GM18868 (cell line): ENCODE data around the gene TPRG1.
A peak's percentile ranks its signal among the peaks of the same experiment; 100 is the strongest.
"Not testable (repeated sequence)": the region's sequence is repeated elsewhere in the genome, so short reads cannot be mapped to it uniquely, and the experiment has no call there.

ENCODE experiments used
- ATAC-seq: cut with Tn5 transposase; IDR thresholded peaks from one replicate; pipeline ENCODE4 v1.9.1; 2021; ENCODE audit warnings: mild to moderate bottlenecking, moderate library complexity; ENCODE audit not compliant: unreplicated experiment

TPRG1 gene

DNA sequence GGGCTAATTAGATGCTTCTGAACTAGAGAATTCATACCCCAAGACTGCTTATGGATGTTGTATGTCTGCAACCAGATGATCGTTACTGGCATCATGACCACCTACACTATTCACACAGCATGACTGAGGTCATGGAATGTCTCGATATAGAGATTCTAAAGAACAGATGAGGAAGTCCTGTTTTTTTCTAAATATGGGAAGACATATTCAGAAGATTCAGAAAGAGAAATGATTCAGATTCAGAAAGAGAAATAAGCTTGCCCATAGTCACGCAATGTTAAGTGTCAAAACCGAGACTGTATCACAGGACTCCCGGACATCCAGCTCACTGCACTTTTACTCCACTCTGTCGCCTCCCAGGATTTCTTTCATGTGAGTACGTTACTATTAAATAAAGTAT lies 136.2 kb downstream of the TPRG1 start:
- ATAC-seq: peak; percentile 58

DNA sequence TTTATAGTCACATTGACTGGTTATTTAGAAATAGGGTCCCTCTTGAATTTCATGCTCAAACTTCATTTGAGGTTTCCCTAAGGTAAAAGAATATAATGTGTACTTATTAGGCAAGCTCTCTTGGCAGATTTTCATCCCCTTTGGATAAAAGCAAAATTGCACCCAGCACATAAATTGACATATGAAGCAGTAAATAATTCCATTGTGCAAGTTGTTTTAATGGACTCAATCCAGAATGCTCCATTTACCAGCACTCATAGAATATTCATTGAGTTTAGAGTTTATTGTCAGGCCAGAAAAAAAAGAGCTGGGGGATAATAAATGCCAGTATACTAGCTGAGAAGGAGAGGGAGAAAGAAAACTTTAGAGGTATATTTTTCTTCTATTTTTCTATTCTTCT lies 136.8 kb downstream of the TPRG1 start:
- no peak for ATAC-seq

DNA sequence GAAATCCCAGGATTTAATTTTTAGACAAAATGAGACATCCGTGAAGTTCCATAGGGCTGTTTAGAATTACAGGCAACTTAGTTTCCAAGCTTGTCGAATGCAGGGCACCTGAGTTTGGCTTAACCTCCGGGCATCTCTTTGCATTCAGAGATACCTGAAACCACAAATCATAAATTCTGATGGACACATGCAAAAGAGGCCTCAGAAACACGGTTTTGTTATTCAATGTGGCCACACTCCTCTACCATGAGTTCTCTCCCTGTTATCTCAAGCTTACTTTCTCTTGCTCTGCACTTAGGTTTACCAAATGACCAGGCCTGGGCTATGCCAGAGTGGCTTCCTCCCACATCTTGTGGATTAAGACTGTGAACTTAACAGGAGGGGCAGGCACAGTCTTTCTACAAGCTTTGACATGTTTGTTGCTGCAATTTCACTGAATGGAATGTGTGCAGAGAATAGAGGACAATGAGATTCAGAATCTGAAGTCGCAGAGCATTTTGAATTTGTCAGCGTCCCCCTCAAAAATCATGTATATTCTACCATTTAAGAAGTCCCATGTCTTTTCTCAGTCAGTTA lies 137.7 kb downstream of the TPRG1 start:
- ATAC-seq: no peak

DNA sequence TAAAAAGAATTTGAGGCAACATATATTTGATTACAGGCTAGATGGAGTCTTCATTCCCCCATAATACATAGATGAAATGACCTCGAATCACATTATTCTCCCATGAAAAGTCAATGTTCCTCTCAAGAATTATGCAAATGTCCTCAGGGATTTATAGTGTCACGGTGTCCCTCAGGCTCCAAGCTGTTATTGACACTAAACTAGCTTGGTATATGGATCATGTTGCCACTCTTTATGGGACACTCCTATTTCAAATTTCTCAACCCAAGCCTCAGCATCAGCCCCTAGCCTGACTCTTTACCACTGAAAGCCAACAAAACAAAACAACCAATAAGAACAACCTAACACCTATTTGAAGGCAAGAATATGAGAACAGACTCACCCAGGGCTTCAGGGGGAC lies 139.8 kb downstream of the TPRG1 start:
- no peak for ATAC-seq

DNA sequence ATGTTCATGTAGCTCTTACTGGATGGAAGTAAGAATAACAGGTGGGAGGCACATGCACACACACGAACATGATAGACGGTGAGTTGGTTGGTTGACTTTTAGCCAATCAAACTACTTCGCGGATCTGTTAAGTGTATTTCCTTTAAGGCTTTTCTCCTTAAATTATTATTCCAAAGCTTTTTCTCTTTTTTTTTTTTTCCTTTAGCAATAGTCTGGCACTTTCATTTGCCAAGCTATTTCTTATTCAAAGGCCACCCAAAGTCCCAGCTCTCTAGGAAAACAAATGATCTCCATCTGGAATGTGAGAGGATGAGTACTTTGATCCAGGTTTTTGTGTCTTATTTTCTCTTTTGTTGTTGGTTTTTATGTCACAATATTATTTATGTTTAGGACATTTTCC lies 141.1 kb downstream of the TPRG1 start:
- no peak for ATAC-seq

DNA sequence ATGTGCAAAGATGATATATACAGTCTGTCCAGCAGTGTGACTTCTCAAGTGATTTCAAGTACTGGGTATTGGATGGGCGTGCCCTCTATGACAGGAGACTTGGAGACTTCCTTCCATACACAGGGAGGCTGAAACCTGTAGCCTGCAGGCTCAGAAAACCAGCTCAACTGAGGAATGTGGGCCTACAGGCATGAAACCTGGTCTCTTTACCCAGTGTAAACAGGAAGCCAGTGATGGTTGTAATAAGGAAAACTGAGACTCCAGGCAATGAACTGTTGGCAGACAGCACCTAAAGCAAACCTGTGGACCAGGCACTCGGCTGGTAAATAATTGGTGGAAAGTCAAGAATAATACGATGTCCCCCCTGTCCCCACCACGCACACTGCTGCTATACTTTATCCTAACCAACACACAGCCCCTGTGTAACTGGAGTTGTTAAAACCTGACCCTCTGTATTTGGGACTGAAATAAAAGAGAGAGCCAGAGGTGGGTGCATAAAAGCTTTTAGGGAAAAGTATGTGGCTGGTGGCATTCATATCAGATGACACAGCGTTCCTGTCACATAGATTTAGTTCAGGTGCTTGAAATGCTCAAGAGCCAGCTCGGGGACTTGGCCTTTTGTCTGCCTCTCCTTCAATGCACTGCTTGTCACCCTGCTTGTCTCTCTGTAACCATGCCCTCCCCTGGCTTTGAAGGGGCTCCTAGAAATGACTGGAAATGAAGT lies 144.7 kb downstream of the TPRG1 start:
- ATAC-seq: no peak

DNA sequence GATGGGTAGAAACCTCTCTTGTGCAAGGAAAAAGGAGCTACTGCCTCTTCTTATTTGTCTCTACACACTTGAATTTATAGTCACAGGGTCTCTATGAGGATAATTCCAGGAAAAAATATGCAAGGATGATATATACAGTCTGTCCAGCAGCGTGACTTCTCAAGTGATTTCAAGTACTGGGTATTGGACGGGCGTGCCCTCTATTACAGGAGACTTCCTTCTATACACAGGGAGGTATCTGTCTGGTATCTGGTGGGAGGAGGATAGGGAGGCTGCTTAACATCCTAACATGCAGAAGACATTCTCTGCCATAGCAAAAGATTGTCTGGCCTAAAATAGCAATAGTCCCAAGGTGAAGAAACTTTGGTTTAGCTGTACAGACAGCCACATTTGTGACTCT lies 146.1 kb downstream of the TPRG1 start:
- ATAC-seq: no peak

DNA sequence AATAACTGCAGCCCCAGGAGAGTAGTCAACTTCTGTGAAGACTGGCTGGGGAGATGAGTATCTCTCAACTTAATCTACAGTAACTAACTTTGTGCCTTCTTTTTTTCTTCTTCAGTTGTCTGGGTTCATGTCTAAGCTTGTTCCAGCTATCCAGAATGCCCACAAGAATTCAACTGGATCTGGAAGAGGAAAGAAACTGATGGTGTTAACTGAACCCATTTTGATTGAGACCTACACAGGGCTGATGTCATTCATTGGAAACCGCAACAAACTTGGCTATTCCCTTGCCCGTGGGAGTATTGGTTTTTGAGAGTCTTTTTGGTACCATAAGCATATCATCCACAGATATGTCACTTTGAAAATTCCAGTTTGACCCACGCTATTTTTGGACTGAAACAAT lies 148.7 kb downstream of the TPRG1 start:
- no peak for ATAC-seq

DNA sequence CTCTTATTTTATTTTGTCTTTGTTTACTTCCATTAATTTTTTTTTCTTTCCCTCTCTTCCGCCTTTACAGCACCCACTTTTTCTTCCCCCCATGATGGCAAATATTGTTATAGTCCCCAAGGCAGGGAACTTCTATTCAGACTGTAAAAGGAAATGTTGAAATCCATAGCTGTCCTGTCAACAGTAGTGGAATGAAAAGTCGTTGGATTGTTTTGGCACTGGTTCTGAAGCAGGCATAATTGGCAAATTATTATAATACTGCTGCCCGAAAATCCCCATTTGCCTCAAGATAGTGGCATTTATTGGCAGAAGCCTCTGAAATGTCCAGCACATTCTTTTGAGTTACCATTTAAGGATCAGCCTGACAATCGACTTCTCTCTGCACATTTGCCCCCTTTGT lies 150.6 kb downstream of the TPRG1 start:
- ATAC-seq: no peak

DNA sequence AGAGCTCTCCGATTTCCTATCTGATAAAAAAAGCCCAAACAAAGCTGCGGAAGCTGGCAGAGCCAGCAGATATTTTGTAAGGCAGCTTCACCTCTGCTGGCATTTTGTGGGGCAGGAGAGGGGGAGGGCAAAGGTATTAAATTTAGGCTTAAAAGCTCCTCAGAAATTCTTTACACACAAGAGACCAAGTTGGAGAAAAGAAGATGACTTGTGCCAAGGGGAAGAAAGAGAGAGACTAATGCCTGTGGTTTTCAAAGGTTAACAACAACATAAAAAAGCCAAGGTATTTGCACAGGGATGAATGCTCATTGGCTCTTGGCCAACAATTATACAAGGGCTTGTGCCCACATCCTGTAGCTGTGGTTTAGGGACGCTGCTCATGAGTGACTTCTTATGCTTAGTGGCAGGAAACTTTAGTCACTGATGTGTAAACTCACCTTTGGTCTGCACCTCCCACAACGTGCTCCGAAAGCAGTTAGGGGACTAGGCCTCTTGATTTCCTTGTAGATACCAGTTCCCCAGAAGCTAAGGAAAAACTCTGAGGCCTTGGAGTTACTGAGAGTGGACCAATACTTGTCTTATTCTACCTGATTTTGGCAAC lies 152.9 kb downstream of the TPRG1 start:
- ATAC-seq: peak; percentile 100

DNA sequence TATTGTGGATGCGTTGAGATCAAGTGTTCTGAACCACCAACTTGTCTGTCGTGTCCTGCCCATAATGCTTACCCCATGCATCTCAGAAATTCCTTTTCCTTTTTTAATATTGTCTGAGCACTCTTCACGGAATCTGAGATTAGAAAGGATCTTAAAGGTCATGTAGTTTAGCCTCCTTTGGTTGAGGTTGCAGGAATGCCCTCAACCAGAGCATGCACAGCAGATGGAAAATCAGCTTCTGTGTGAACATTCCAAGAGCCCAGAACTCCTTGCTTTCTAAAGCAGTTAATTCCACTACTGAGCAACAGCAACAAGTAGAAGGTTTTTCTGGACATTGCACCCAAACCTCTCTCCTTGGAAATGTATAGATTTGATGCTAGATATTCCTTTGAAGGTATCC lies 153.7 kb downstream of the TPRG1 start:
- no peak for ATAC-seq

DNA sequence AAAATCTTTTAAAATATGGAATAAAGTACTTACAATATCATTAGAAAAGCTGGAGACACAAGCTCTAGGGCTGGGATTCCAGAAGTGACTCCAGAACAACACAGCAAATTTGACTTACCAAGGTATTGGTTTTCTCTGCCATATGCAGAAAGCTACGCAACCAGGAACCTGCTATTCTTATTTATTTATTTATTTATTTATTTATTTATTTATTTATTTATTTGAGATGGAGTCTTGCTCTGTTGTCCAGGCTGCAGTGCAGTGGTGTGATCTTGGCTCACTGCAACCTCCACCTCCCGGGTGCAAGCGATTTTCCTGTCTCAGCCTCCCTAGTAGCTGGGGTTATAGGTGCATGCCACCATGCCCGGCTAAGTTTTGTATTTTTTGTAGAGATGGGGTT lies 157.9 kb downstream of the TPRG1 start:
- not testable (repeated sequence) for ATAC-seq

DNA sequence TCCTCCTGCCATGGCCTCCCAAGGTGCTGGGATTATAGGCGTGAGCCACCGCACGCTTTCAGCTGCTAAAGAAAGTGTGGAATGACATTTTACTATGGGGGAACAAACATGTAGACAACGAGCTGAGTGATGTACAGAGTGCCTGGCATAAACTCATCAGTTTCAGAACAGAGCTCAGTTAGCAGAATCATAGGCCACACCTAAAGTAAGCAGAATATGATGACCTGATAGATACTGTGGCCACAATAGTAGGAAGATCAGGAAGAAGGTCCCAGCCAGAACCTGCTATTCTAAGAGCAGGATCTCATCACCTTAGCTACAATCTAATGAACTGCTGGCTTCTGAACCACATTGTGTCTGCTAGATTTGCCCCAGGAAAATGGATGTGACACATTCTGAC lies 158.3 kb downstream of the TPRG1 start:
- ATAC-seq: no peak

DNA sequence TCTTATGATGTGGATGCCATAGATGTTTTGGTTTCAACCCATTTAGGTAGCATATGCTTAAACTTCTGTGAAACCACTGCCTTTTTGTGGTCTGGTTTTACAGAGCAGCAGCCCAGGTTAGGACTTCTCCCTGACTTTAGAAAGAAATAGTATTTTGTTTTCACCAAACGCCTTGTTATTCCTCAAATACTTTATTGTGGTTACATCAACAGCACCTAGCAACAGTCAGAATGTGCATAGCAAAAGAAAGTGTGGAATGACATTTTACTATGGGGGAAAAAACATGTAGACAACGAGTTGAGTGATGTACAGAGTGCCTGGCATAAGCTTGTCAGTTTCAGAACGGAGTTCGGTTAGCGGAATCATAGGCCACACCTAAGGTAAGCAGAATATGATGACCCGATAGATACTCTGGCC lies 159.2 kb downstream of the TPRG1 start:
- no peak for ATAC-seq

DNA sequence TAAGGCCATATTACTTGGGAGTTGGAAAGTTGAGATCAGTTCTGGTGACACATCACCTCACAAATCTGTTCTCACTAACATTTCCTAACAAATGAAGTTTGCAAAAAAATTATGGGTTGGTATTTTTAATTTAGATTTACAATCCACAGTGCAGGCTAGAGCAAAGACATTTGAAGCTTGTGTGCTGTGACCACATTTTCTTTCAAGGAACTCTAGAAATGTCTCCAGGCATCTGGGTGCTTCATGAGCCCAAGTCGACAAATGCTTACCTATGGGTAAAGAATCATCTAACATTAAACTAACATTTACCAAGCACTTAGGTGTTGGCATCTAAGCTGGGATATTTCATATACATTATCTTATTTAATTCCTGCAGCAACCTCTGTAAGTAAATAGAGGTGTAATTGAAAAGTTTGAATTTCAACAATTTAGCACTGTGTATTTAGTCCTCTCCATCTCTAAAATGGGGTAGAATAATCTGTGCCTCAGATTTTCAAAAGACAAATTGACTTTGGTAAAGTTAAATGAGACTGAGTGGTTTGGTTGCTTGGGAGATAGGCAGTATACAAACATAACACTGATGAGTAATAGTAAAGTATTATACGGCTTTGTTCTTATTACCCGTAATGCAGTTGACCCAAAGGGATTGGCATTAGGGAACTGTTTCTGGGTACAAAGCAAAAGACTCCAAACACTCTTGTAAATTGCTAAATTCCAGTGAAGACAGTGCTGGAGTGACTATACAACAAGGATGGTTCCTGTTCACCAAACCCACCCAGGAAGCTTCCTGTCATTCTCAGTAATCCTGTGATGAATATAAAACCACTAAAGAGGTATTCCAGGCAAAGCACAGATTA lies 162.5 kb downstream of the TPRG1 start:
- no peak for ATAC-seq

DNA sequence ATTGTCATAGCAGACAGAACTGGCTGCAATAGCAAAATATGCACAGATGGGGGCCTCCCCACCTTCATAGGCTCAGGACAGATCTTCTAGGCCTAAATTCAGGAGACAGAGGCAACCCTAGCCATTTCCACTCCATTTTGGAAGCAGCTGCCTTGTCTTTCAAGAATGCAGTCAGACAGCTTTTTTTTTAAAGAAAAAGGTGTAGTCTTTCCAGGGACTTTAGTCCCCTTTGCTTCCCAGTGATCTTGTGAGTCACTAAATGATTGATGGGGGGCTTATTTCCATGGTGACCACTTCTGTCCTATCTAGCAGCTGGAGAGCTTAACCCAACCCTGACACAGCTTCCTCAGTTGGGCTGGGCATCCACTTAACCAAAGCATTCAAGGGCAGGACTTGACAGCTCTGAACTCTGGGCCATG lies 165.9 kb downstream of the TPRG1 start:
- ATAC-seq: no peak

DNA sequence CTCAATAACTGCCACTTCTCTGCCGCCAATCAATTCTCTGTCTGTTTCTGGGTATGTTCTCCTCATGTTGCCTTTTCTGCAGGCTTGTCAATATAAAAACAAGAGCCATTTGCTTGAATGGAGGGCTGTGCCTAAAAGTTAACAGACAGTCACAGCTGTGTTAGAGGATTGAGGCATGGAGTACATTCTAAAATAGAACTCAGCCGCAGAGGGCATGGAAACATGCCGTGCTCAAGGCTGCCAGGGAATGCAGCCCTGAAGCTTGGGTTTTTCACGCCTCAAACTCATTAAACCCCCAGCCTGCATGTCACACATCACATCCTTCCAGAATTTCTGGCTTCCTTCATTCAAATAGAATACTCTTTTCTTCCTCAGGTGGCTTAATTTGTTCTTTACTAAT lies 166.6 kb downstream of the TPRG1 start:
- no peak for ATAC-seq

DNA sequence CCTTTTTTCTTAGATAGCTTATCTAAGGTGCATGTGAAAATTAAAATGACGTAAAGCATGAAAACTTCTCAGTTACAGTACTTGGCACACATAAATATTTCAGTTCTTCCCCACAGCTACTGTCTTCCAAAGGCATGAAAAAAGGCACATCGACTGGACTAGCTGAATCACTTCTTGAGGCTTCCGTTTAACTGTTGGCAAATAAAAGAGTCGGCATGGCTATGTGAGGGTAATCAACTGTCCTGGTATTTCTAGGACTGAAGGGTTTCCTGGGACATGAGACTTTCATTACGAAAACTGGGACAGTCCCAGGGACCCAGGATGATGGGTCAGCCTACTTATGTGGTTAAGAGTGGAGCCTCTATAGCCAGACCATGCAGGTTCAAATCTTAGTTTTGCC lies 168.2 kb downstream of the TPRG1 start:
- no peak for ATAC-seq

DNA sequence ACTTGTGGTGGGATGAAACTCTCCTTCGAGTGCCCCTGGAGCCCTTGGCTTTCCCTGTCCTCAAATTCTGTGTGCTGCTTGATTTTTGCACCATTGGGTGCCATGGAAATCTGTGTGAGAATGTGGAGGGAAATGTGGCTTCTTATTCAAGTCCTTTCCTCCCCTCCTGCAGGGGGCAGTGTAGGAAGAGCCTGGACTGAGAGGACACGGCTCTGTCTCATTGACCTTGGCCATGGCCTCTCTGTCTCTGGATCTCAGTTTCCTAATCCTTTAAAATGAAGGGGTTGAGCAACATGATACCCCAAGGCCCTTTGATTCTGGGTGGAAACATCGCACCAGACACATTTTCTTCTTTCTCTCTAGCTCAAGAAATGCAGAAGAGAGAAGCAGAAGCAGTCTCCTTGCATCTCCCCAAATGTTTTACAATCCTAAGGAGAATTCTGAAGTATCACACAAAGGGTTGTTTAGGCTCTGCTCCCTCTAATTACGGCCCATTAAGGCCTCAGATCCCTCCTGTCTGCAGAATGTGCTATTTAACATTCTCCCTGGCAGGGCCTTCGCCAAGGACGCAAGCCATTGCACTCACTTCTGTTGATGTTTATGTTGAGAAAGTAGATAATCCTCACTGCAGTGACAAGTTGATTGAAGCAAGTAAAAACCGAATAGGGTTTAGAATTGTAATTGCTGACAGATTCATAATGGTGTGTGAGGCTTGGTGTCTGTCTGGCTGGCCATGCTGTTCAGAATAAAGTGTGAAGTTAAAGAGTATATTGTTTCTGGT lies 169.1 kb downstream of the TPRG1 start:
- no peak for ATAC-seq

DNA sequence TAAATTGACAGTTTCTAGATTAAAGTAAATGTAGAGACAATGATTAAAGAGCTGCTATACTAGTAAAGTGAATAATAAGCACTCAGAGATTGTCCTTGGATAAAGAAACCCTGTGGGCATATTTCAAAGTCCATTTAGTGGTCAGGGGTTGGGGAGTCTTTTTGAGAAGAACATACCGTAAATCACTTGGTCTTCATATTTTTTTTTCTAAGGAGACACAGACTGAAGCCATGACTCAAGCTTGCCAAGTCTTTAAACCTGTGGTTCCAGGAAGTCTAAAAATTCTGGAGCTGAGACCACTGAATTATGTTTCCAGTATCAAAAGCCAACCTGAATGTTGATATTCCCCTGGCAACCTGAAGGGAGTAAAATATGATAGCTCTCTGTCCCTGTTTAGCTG lies 171.0 kb downstream of the TPRG1 start:
- ATAC-seq: no peak

DNA sequence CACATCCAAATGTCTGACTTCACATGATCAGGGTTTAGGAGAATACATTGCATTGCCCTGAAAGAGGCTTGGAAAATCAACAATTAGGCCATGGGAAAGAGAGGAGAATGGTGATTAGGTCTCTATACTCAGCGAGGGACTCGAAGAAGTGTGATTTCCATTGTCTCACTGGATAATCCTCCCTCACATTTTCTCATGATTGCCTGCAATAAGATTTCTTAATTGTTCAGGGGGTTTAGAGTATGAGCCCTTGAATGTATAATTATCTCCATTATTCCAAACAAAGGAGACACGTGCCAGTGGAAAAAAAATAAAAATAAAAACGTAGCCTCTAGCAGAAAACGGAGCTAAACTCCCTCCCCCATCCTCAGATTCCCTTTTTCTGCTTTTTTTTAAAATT lies 173.2 kb downstream of the TPRG1 start:
- ATAC-seq: no peak
